Neuronal stem cell (in vitro differentiated cells): ENCODE results near the gene MRPS26.
A peak's percentile ranks its signal among the peaks of the same experiment; 100 is the strongest.
"Not testable (repeated sequence)": the region's sequence is repeated elsewhere in the genome, so short reads cannot be mapped to it uniquely, and the experiment has no call there.

Experiments used
- DNase-seq: peaks from one replicate; pipeline ENCODE4 v3.0.0-alpha.2; 2013; ENCODE audit warnings: low spot score
- H2AFZ ChIP-seq: one replicate; pipeline ENCODE4 v1.6.1; 2013; ENCODE audit warnings: mild to moderate bottlenecking, low read length, inconsistent platforms
- H2AK5ac ChIP-seq: 2 replicates; pipeline ENCODE4 v1.6.1; 2013; ENCODE audit warnings: low read depth, mild to moderate bottlenecking, inconsistent platforms, low read length, moderate library complexity, mixed read lengths
- H2BK120ac ChIP-seq: 2 replicates; pipeline ENCODE4 v1.6.1; 2013; ENCODE audit warnings: low read depth, mild to moderate bottlenecking, inconsistent platforms, low read length, moderate library complexity, mixed read lengths
- H2BK12ac ChIP-seq: one replicate; pipeline ENCODE4 v1.6.1; 2013; ENCODE audit warnings: low read length, inconsistent platforms
- H2BK15ac ChIP-seq: 2 replicates; pipeline ENCODE4 v1.6.1; 2013; ENCODE audit warnings: mild to moderate bottlenecking, low read length, inconsistent platforms, mixed read lengths
- H2BK5ac ChIP-seq: one replicate; pipeline ENCODE4 v1.6.1; 2013; ENCODE audit warnings: inconsistent platforms, mild to moderate bottlenecking, low read length, moderate library complexity
- H3K14ac ChIP-seq: one replicate; pipeline ENCODE4 v1.6.1; 2013; ENCODE audit warnings: low read length, inconsistent platforms
- H3K18ac ChIP-seq: 2 replicates; pipeline ENCODE4 v1.6.1; 2013; ENCODE audit warnings: low read length, inconsistent platforms
- H3K23ac ChIP-seq: 2 replicates; pipeline ENCODE4 v1.6.1; 2013; ENCODE audit warnings: low read depth, mild to moderate bottlenecking, mixed read lengths, low read length, inconsistent platforms; ENCODE audit not compliant: poor library complexity
- H3K27ac ChIP-seq: replicated peaks from 3 replicates; pipeline ENCODE4 v1.5.1; 2013; ENCODE audit warnings: low read length, inconsistent platforms
- H3K27me3 ChIP-seq, 3 experiments: 2 replicates each; pipeline ENCODE4 v1.6.1; 2013; ENCODE audit warnings: low read length in 3 of 3, mild to moderate bottlenecking in 2 of 3, inconsistent platforms in 1 of 3, low read depth in 1 of 3, mixed read lengths in 1 of 3, moderate library complexity in 1 of 3; ENCODE audit not compliant: control insufficient read depth in 3 of 3, insufficient read depth in 3 of 3
- H3K36me3 ChIP-seq, 2 donors: replicated peaks in 1 of 2; 2 replicates each; pipeline ENCODE4 v1.6.1; 2013; ENCODE audit warnings: low read length in 2 of 2; ENCODE audit not compliant: control insufficient read depth in 2 of 2, insufficient read depth in 2 of 2
- H3K4ac ChIP-seq: 2 replicates; pipeline ENCODE4 v1.6.1; 2013; ENCODE audit warnings: inconsistent platforms, mild to moderate bottlenecking, low read length, moderate library complexity
- H3K4me1 ChIP-seq, 2 donors: 1 replicate in 1 of 2; 2 replicates in 1 of 2; pipeline ENCODE4 v1.6.1; 2013; ENCODE audit warnings: low read length in 2 of 2, low read depth in 1 of 2; ENCODE audit not compliant: control insufficient read depth in 2 of 2, insufficient read depth in 1 of 2
- H3K4me2 ChIP-seq: one replicate; pipeline ENCODE4 v1.6.1; 2013; ENCODE audit warnings: mild to moderate bottlenecking, low read length, inconsistent platforms; ENCODE audit not compliant: insufficient read depth, poor library complexity, severe bottlenecking
- H3K4me3 ChIP-seq, 2 donors: 2 replicates each; pipeline ENCODE4 v1.5.1; 2013; ENCODE audit warnings: low read length in 2 of 2, mild to moderate bottlenecking in 2 of 2, inconsistent platforms in 1 of 2, moderate library complexity in 1 of 2
- H3K79me1 ChIP-seq: one replicate; pipeline ENCODE4 v1.6.1; 2013; ENCODE audit warnings: low read depth, mild to moderate bottlenecking, inconsistent platforms, low read length, moderate library complexity
- H3K9ac ChIP-seq: one replicate; pipeline ENCODE4 v1.6.1; 2013; ENCODE audit warnings: mild to moderate bottlenecking, low read depth, low read length, inconsistent platforms; ENCODE audit not compliant: poor library complexity
- H3K9me3 ChIP-seq, 2 donors: replicated peaks in 1 of 2; 2 replicates each; pipeline versions ENCODE3 to v1.6.1; 2013; ENCODE audit warnings: low read length in 2 of 2, mild to moderate bottlenecking in 2 of 2, inconsistent platforms in 1 of 2, low read depth in 1 of 2, mixed read lengths in 1 of 2, moderate library complexity in 1 of 2; ENCODE audit not compliant: control insufficient read depth in 2 of 2, insufficient read depth in 1 of 2
- H4K8ac ChIP-seq: one replicate; pipeline ENCODE4 v1.6.1; 2013; ENCODE audit warnings: low read depth, mild to moderate bottlenecking, inconsistent platforms, low read length, moderate library complexity
- H4K91ac ChIP-seq: one replicate; pipeline ENCODE4 v1.6.1; 2013; ENCODE audit warnings: low read length, low read depth, mild to moderate bottlenecking, inconsistent platforms; ENCODE audit not compliant: poor library complexity
- WGBS, 2 donors: extraction: QIAGEN DNeasy Blood & Tissue Kit; methylation state at CpG; one replicate each; pipeline ENCODE4 v1.1.7; 2013; ENCODE audit warnings: missing lambda C conversion rate in 2 of 2, mixed read lengths in 1 of 2; ENCODE audit not compliant: insufficient read length in 2 of 2, insufficient replicate concordance in 1 of 2; ENCODE audit errors: extremely low coverage in 2 of 2; 5-methylcytosine and 5-hydroxymethylcytosine counted together

Gene MRPS26

GRCh38 chr20:3071610-3072529, 26.0 kb downstream of the MRPS26 start, which contains the start of gene OXT:
TSS of gene OXT (plus strand) at chr20:3071620. CDS start at chr20:3071656, 36 bp downstream.
- peaks cover 9 to 25% (median 10%) of the 10 kb centered on the region in 3 experiments for H3K27me3 ChIP-seq
- no peak for DNase-seq
- H3K4ac ChIP-seq = no peak within 1 kb of the TSS
- peak within 1 kb of the TSS; percentile 86 for H3K18ac ChIP-seq
- peak within 1 kb of the TSS; percentile 87 for H2AFZ ChIP-seq
- H2BK120ac ChIP-seq = no peak within 1 kb of the TSS
- H3K14ac ChIP-seq = peak within 1 kb of the TSS; percentile 83
- H3K4me1 ChIP-seq = peaks cover 0 to 12% of the 10 kb centered on the region in 2 donors
- H3K4me2 ChIP-seq = peak within 1 kb of the TSS; percentile 64
- H4K8ac ChIP-seq = peak within 1 kb of the TSS; percentile 23
- peak within 1 kb of the TSS in 1 of 2 donors; percentile 74 for H3K4me3 ChIP-seq
- H2BK5ac ChIP-seq = no peak within 1 kb of the TSS
- H3K9me3 ChIP-seq = no peaks in the 10 kb centered on the region
- no peak within 1 kb of the TSS for H3K27ac ChIP-seq
- H2BK15ac ChIP-seq = no peak within 1 kb of the TSS
- H3K36me3 ChIP-seq = no peaks in the 10 kb centered on the region
- H2BK12ac ChIP-seq = no peak within 1 kb of the TSS
- no CpG with 5 or more reads among the region's 95 CpGs for WGBS, 2 donors
- peak within 1 kb of the TSS; percentile 35 for H3K9ac ChIP-seq
- H4K91ac ChIP-seq = no peak within 1 kb of the TSS
- peak within 1 kb of the TSS; percentile 63 for H2AK5ac ChIP-seq
- no peak within 1 kb of the TSS for H3K23ac ChIP-seq
- H3K79me1 ChIP-seq = peaks cover 3% of the 10 kb centered on the region

GRCh38 chr20:3072530-3073250, 26.8 kb downstream of the MRPS26 start:
- no peak overlapping the region for H3K27ac ChIP-seq
- no peak overlapping the region for H2BK5ac ChIP-seq
- H3K18ac ChIP-seq = peak overlapping the region; percentile 86
- WGBS, 2 donors = no CpG with 5 or more reads among the region's 22 CpGs
- H3K27me3 ChIP-seq = peaks cover 10 to 25% (median 10%) of the 10 kb centered on the region in 3 experiments
- H3K4ac ChIP-seq = no peak overlapping the region
- H2AFZ ChIP-seq = peak overlapping the region; percentile 87
- H3K4me2 ChIP-seq = peak overlapping the region; percentile 64
- H2BK12ac ChIP-seq = no peak overlapping the region
- DNase-seq = no peak
- H4K8ac ChIP-seq = no peak overlapping the region
- H2AK5ac ChIP-seq = no peak overlapping the region
- H4K91ac ChIP-seq = no peak overlapping the region
- H3K4me1 ChIP-seq = peaks cover 0 to 12% of the 10 kb centered on the region in 2 donors
- no peak overlapping the region for H2BK15ac ChIP-seq
- H2BK120ac ChIP-seq = no peak overlapping the region
- H3K14ac ChIP-seq = no peak overlapping the region
- H3K9ac ChIP-seq = no peak overlapping the region
- H3K4me3 ChIP-seq = no peak overlapping the region
- H3K9me3 ChIP-seq = no peaks in the 10 kb centered on the region
- no peaks in the 10 kb centered on the region for H3K36me3 ChIP-seq
- H3K23ac ChIP-seq = no peak overlapping the region
- H3K79me1 ChIP-seq = peaks cover 3% of the 10 kb centered on the region

GRCh38 chr20:3073251-3073643, 27.4 kb downstream of the MRPS26 start:
- H3K4me3 ChIP-seq, H4K8ac ChIP-seq: not testable (repeated sequence)
- WGBS, 2 donors = no CpG with 5 or more reads among the region's 8 CpGs

GRCh38 chr20:3074812-3075211, 29.0 kb downstream of the MRPS26 start:
- H3K79me1 ChIP-seq = peaks cover 3% of the 10 kb centered on the region
- no peak overlapping the region for H3K4me3 ChIP-seq
- peak overlapping the region; percentile 7 for H2AK5ac ChIP-seq
- H4K8ac ChIP-seq = no peak overlapping the region
- H2BK15ac ChIP-seq = no peak overlapping the region
- H4K91ac ChIP-seq = no peak overlapping the region
- WGBS, 2 donors = no CpG with 5 or more reads among the region's 6 CpGs
- H2BK12ac ChIP-seq = no peak overlapping the region
- no peak overlapping the region for H2AFZ ChIP-seq
- no peak overlapping the region for H3K18ac ChIP-seq
- peaks cover 10 to 25% (median 19%) of the 10 kb centered on the region in 3 experiments for H3K27me3 ChIP-seq
- peaks cover 0 to 8% of the 10 kb centered on the region in 2 donors for H3K4me1 ChIP-seq
- no peak overlapping the region for H3K27ac ChIP-seq
- H2BK120ac ChIP-seq = no peak overlapping the region
- DNase-seq = no peak
- no peak overlapping the region for H3K14ac ChIP-seq
- no peak overlapping the region for H3K4me2 ChIP-seq
- no peak overlapping the region for H3K23ac ChIP-seq
- H2BK5ac ChIP-seq = no peak overlapping the region
- no peak overlapping the region for H3K4ac ChIP-seq
- no peak overlapping the region for H3K9ac ChIP-seq
- no peaks in the 10 kb centered on the region for H3K9me3 ChIP-seq
- H3K36me3 ChIP-seq = no peaks in the 10 kb centered on the region

More at GRCh38 chr20:3073251-3073643, 27.4 kb downstream of the MRPS26 start:
- not testable (repeated sequence) for H3K23ac ChIP-seq, H2BK15ac ChIP-seq, H3K9ac ChIP-seq, H4K91ac ChIP-seq, H3K79me1 ChIP-seq, H2BK120ac ChIP-seq, H3K14ac ChIP-seq, H3K18ac ChIP-seq, H3K9me3 ChIP-seq, H3K4ac ChIP-seq, H3K4me1 ChIP-seq, H2AK5ac ChIP-seq, H2AFZ ChIP-seq, H3K27ac ChIP-seq, H3K36me3 ChIP-seq, H2BK12ac ChIP-seq, H2BK5ac ChIP-seq, DNase-seq, H3K4me2 ChIP-seq
- peaks cover 10 to 25% (median 14%) of the 10 kb centered on the region in 3 experiments for H3K27me3 ChIP-seq
